GM19438 (cell line): Measurements from ENCODE around the gene MMP23B.

Experiments
- ATAC-seq: cut with Tn5 transposase; IDR thresholded peaks from one replicate; pipeline ENCODE4 v1.9.1; 2021; ENCODE audit warnings: low read depth; ENCODE audit not compliant: unreplicated experiment

MMP23B gene

DNA sequence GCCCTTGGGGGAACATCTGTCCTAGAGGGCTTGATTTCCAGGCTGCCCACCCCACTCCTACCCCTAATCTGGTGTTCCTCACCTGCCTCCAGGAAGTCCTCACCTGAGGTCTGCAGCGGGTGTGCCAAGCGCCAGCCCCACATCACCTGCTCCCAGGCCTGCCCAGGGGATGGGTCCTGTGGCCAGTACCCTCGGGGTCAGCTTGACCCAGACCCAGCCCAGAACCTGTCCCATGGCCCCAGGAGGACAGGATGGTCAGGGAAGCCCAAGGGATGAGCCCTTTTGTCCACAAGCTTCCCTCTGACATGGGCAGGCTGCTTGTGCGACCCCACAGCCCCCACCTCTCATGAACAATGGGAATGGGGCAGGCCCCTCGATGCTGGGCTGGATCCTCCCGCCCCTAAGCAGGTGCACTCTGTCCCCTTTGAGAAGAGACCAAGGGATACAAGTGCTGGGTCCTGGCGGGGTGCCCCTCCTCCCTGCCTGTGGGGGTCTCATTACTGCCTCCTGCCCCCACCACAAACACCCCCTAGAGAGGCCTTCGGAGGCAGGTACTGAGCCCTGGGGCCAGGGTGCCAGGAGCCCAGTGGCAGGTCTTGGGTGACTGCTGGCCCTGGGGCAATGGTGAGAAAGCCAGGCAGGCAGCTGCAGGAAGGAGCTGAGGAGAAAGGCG, 13.4 kb upstream of the MMP23B start:
- no peak for ATAC-seq

DNA sequence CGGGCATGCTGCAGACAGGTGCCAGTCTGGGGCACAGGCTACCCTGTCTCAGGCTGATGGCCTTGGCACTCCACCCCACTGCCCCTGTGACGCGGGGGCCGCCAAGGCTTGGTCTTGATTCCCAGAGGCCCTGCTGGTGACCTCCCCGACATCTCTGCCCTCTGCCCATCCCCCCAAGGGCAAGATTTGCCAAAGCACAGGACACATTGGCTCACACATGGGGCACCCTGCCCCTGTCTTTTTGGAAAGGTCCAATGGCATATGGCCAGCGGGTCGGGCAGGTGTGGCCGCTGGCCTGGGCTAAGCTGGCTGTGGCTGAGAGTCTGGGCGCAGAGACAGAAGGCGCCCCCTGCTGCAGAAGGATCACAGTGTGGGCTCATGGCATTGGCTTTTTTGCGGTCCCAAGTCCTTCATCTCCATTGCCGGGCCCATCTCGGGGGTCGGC, 12.0 kb upstream of the MMP23B start:
- no peak for ATAC-seq

- ATAC-seq: no peak
Observed at GRCh38 chr1:1620433-1621139, 11.4 kb upstream of the MMP23B start.

- ATAC-seq: no peak
Observed at GRCh38 chr1:1621173-1622009, 10.6 kb upstream of the MMP23B start.

GRCh38 chr1:1622010-1622787, 9.8 kb upstream of the MMP23B start:
- ATAC-seq: no peak

DNA sequence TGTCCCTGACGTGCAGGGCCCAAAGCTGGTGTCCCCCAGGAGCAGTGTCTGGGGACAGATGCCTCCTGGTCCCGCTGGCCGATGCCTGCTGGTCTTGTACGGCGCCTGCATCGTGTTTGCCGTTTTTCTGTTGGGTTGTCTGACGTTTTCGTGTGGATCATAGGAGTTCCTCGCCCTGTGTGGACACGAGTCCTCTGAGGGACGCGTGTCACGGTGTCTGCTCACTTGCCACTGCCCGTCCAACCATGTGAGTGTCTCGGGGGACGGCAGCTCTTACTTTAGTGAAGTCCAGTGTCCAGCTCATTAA, 9.2 kb upstream of the MMP23B start:
- ATAC-seq: no peak

DNA sequence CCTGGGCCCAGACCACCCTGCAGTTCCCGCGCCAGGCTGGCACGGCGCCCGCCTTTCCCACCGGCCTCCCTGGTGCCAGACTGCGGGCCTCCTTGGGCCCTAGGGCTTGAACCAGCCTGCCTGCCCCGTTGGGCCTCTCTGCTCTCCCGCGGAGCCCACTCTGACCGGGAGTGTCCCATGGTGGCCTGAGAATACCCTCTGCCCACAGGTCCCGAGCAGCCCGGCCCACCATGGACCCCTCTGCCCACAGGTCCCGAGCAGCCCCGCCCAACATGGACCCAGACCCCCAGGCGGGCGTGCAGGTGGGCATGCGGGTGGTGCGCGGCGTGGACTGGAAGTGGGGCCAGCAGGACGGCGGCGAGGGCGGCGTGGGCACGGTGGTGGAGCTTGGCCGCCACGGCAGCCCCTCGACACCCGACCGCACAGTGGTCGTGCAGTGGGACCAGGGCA, 8.8 kb upstream of the MMP23B start:
- no peak for ATAC-seq

DNA sequence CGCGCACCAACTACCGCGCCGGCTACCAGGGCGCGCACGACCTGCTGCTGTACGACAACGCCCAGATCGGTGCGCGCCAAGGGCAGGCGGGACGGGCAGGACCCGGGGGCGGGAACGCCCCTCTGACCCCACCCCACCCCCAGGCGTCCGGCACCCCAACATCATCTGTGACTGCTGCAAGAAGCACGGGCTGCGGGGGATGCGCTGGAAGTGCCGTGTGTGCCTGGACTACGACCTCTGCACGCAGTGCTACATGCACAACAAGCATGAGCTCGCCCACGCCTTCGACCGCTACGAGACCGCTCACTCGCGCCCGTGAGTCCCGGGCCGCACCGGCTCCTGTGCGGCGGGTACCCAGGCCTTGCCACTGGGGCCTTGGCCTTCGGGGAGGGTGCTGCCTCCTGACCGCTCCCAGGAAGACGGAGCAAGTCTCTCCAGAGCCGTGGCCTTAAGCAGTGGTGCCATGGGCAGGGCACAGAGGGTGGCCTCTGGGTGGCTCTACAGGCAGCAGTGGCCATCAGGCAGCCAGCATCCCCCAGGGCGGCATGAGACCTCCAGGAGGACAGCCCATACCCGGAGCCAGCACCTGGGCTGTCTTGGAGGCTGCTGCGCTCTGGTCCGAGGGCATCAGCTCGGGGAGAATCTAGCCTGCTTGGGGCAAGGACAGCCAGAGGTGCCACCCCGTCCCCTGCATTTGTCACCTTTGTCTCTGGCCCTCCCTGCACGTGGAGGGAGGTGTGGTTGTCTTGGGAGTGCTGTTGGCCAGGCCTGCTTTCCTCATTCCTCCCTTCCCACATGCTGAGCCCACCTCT, 8.1 kb upstream of the MMP23B start:
- ATAC-seq: no peak

DNA sequence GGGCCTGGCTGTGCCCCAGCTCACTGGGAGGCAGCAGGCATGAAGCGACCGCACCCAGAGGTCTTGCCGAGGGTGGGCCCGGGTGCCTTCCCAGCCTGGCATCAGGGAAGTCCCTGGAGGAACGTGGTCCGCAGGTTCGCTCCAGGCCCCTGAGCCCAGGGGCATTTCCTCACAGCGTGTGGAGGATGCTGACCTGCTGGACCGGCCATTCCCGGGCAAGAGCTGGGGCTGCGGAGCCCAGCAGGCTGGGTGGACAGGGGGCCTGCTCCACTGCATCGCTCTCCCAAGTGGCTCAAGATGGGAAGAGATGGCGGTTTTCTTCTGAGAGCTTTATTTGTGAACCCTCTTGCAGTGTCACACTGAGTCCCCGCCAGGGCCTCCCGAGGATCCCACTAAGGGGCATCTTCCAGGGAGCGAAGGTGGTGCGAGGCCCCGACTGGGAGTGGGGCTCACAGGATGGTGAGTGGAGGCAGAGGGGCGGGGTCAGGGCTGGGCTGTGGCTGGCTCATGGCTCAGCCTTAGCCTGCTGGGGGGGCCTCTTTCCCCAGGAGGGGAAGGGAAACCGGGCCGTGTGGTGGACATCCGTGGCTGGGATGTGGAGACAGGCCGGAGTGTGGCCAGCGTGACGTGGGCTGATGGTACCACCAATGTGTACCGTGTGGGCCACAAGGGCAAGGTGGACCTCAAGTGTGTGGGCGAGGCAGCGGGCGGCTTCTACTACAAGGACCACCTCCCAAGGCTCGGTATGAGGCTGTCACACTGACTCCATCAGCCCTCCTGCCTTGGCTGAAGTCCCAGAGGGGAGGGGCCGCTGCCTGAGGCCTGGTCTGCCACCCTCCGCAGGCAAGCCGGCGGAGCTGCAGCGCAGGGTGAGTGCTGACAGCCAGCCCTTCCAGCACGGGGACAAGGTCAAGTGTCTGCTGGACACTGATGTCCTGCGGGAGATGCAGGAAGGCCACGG, 7.2 kb upstream of the MMP23B start:
- no peak for ATAC-seq

GRCh38 chr1:1625404-1625775, 6.6 kb upstream of the MMP23B start:
- no peak for ATAC-seq

- ATAC-seq: no peak
Observed at GRCh38 chr1:1625824-1626206, 6.2 kb upstream of the MMP23B start.

DNA sequence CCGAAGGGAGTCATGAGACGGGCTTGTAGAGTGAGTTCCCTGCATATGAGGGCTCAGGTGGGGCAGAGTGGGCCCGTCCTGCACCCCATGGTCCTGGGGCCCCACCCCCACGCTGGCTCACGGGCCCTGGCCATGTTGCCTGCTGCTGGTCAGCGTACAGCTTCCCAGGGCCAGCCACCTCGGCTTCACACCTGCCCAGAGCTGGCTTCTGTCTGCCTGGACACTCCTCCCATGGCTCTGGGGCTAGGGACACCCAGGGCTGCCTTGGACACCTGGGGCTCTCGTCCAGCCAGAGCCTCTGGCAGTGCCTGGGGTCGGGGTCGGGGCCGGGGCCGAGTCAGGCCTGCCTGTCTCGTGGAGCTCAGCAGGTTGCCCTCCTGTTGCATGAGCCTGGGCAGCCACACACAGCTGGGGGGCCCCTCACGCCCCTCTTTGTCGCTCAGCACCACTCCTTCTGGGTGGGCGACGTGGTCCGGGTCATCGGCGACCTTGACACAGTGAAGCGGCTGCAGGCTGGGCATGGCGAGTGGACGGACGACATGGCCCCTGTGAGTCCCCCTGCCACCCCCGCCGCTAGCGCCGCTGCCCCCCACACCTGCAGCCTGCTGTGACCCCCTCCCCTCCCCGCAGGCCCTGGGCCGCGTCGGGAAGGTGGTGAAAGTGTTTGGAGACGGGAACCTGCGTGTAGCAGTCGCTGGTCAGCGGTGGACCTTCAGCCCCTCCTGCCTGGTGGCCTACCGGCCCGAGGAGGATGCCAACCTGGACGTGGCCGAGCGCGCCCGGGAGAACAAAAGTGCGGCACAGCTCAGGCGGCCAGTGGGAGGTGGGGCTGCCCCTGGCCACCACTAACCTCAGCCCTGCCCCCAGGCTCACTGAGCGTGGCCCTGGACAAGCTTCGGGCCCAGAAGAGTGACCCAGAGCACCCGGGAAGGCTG, 5.5 kb upstream of the MMP23B start:
- ATAC-seq: no peak

DNA sequence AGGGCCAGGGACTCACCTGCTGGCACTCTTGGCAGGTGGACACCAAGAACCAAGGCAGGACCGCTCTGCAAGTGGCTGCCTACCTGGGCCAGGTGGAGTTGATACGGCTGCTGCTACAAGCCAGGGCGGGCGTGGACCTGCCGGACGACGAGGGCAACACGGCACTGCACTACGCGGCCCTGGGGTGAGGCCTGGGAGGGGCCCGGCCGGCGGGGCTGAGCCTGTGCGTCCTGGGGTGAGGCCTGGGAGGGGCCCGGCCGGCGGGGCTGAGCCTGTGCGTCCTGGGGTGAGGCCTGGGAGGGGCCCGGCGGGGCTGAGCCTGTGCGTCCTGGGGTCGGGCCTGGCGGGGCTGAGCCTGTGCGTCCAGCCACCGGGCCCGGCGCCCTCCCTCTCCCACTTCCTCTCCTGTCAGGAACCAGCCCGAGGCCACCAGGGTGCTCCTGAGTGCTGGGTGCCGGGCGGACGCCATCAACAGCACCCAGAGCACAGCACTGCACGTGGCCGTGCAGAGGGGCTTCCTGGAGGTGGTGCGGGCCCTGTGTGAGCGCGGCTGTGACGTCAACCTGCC, 4.6 kb upstream of the MMP23B start:
- ATAC-seq: no peak

DNA sequence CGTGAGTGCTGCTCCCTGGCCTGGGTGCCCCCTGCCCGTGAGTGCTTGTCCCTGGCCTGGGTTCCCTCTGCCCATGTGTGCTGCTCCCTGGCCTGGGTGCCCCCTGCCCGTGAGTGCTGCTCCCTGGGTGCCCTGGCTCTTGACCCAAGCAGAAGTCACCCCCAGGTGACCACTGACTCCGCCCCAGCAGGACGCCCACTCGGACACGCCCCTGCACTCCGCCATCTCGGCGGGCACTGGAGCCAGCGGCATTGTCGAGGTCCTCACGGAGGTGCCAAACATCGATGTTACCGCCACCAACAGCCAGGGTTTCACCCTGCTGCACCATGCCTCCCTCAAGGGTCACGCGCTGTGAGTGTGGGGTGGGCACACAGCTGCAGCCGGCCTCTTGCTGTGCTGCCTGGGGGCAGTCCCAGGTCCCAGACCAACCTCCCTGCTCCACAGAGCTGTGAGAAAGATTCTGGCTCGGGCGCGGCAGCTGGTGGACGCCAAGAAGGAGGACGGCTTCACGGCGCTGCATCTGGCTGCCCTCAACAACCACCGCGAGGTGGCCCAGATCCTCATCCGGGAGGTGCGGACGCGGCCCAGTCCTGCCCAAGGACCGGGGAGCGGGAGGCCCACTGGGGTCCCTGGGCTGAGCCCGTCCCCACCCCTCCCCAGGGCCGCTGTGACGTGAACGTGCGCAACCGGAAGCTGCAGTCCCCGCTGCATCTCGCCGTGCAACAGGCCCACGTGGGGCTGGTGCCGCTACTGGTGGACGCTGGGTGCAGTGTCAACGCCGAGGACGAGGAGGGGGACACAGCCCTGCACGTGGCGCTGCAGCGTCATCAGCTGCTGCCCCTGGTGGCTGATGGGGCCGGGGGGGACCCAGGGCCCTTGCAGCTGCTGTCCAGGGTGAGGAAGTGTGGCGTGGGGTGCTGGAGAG, 3.9 kb upstream of the MMP23B start:
- no peak for ATAC-seq

GRCh38 chr1:1628754-1629429, 3.1 kb upstream of the MMP23B start:
- no peak for ATAC-seq
